Suprapubic skin (tissue), 4 donors: ENCODE measurements around the gene CEP85. TPM values are rescaled to one million over a fixed set of nuclear protein-coding genes. Genes with fewer than 3 reads are reported as not detected.

Experiments
- DNase-seq, 2 donors: peaks; one replicate each; pipeline ENCODE4 v3.0.0-alpha.2; 2019; ENCODE audit warnings: low spot score in 2 of 2
- H3K27ac ChIP-seq: fragments of 200-600 bp; sonication (generic); one replicate; pipeline ENCODE4 v1.5.1; 2019
- H3K27me3 ChIP-seq: fragments of 200-600 bp; sonication (generic); one replicate; pipeline ENCODE4 v1.5.1; 2019
- H3K36me3 ChIP-seq: fragments of 200-600 bp; sonication (generic); one replicate; pipeline ENCODE4 v1.5.1; 2019
- H3K4me1 ChIP-seq: fragments of 200-600 bp; sonication (generic); one replicate; pipeline ENCODE4 v1.5.1; 2019
- H3K4me3 ChIP-seq: fragments of 200-600 bp; sonication (generic); one replicate; pipeline ENCODE4 v1.5.1; 2019; ENCODE audit warnings: mild to moderate bottlenecking
- H3K9me3 ChIP-seq: fragments of 200-600 bp; sonication (generic); one replicate; pipeline ENCODE4 v1.5.1; 2019
- EP300 ChIP-seq: sonication (generic); formaldehyde crosslinking; IDR thresholded peaks from one replicate; pipeline ENCODE4 v1.6.1; 2017; ENCODE audit warnings: antibody characterized with exemption
- POLR2A ChIP-seq, 2 donors: fragments of 450-650 bp; IDR thresholded peaks; one replicate each; pipeline ENCODE4 v1.6.1; 2017; ENCODE audit warnings: antibody characterized with exemption in 2 of 2, mild to moderate bottlenecking in 2 of 2, moderate library complexity in 2 of 2
- POLR2AphosphoS5 ChIP-seq, 3 donors: sonication (generic); formaldehyde crosslinking; IDR thresholded peaks; one replicate each; pipeline ENCODE4 v1.6.1; 2017; ENCODE audit warnings: antibody characterized with exemption in 3 of 3
- WGBS: methylation state at CpG from one replicate; pipeline ENCODE4 v1.1.5; 2018; 5-methylcytosine and 5-hydroxymethylcytosine counted together
- total RNA-seq, 4 donors: library from RNA; depleted of rRNA; stranded (reverse); fragments of >200 nt; gene quantifications; one replicate each; pipeline ENCODE4 v1.1.0, GENCODE V29; 2016
- TF ChIP-seq, protein P1 (sequence below), 2 donors: fragments of 200-600 bp in 1 of 2; fragments of 450-650 bp in 1 of 2; sonication (generic) in 1 of 2; IDR thresholded peaks; one replicate each; pipeline ENCODE4 v1.5.1; 2016 to 2019; ENCODE audit warnings: antibody characterized with exemption in 2 of 2, mild to moderate bottlenecking in 1 of 2, moderate library complexity in 1 of 2

Gene CEP85
- total RNA-seq, 4 donors from 2014 or later: 18.2 to 27.8 (median 18.7) TPM

DNA sequence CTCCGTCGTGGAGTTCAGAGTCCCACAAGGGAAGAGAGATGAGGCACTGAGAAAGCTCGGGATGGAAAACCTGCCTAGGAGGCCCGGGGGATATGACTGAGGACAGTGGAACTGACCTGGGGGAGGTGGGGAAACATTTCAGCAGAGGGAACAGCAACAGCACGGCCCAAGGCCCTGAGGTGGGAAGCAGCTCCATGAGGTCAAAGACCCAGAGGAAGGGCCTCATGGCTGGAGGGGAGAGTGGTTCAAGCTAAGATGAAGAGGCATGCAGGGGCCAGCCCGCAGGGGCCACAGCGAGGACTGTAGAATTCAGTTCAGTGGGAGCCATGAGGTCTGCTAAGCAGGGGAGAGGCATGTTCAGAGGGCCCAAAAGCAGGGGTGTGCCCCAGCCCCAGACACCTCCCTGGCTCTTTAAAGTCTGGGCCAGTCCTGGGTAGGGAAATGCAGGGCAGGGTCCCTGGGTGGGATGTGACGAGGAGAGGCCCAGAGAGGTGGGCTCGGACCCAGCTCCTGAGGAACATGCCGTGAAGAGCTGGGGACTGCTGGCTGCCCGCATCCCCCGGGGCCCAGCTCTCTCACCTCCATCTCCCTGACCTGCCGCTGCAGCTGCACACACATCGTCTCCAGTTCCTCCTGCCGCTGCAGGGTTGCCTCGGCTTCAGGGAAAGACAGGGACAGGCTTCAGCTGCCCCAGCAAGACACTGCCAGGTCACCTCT is 62.5 kb downstream of the CEP85 start:
- Histone ChIP-seq H3K4me3 (no peak overlapping the region), H3K36me3 (peaks cover 4% of the 10 kb centered on the region), H3K27ac (no peak overlapping the region), H3K4me1 (peaks cover 5% of the 10 kb centered on the region), H3K9me3 (no peaks in the 10 kb centered on the region), H3K27me3 (no peaks in the 10 kb centered on the region)
- TF ChIP-seq EP300 (no peak), POLR2A (IDR thresholded peaks at IDR 0.05) (no peak), POLR2AphosphoS5 (IDR thresholded peaks at IDR 0.05) (no peak)
- TF ChIP-seq, protein P1, sequence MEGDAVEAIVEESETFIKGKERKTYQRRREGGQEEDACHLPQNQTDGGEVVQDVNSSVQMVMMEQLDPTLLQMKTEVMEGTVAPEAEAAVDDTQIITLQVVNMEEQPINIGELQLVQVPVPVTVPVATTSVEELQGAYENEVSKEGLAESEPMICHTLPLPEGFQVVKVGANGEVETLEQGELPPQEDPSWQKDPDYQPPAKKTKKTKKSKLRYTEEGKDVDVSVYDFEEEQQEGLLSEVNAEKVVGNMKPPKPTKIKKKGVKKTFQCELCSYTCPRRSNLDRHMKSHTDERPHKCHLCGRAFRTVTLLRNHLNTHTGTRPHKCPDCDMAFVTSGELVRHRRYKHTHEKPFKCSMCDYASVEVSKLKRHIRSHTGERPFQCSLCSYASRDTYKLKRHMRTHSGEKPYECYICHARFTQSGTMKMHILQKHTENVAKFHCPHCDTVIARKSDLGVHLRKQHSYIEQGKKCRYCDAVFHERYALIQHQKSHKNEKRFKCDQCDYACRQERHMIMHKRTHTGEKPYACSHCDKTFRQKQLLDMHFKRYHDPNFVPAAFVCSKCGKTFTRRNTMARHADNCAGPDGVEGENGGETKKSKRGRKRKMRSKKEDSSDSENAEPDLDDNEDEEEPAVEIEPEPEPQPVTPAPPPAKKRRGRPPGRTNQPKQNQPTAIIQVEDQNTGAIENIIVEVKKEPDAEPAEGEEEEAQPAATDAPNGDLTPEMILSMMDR (IDR thresholded peaks at IDR 0.05): no peak
- 85% methylated on average over 14 of the region's 16 CpGs for WGBS
- no peak for DNase-seq

DNA sequence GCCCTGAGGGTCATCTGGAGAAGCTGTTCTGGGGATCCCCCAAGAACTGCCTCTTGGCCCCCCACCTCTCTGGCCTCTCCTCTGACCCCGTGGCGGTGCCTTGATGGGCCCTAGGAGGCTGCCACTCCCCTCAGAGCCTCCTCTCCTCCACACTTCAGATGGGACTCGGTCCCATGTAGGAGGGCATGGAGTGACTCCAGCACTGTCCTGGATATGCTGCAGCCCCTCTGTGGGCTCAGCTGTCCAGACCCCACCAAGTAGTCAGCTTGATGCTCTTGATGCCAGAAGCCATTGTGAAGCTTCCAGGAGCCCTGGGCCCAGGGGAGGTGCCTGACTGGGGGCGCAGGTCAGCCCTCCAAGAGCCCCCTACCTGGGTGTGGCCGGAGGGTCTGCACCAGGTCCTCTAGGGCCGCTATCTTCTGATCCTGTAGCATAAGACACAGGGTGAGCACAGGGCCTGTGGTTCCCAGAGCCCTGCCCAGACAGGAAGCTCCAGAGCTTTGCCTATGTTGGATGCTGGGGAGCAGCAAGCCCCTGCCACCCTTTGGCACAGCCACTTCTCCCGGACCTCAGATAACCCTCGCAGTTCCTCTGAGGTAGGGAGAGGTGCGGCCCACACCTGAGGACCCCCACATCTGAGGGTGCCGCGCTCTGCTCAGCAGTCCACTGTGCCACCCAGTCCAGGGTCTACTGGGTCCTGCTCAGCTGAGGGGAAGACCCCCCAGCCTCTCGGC is 63.2 kb downstream of the CEP85 start:
- H3K4me1 ChIP-seq: peaks cover 3% of the 10 kb centered on the region
- DNase-seq: no peak
- H3K4me3 ChIP-seq: no peak overlapping the region
- no peaks in the 10 kb centered on the region for H3K27me3 ChIP-seq
- H3K27ac ChIP-seq: no peak overlapping the region
- H3K9me3 ChIP-seq: no peaks in the 10 kb centered on the region
- WGBS: 97% methylated on average over 8 of the region's 12 CpGs
- peaks cover 4% of the 10 kb centered on the region for H3K36me3 ChIP-seq
- TF ChIP-seq POLR2AphosphoS5 (IDR thresholded peaks at IDR 0.05) (no peak), POLR2A (IDR thresholded peaks at IDR 0.05) (no peak), EP300 (no peak)
- TF ChIP-seq, protein P1 (IDR thresholded peaks at IDR 0.05): no peak

DNA sequence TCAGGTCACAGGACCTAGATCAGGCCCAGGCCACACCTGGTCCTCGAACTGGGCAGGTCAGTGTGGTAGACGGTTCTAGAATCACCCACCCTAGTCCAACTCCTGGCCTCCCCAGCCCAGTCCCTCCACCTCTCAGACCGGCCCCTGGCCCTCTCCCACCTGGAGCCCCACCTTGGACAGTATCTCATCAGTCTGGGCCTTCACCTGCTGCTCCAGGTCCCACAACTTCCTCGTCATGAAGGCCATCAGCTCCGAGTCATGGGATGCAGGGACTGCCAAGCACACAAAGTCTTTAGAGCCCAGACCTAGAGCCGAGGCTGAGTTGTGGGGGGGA is 63.8 kb downstream of the CEP85 start:
- Histone ChIP-seq H3K36me3 (peaks cover 4% of the 10 kb centered on the region), H3K27me3 (no peaks in the 10 kb centered on the region), H3K4me1 (peaks cover 3% of the 10 kb centered on the region), H3K27ac (no peak overlapping the region), H3K4me3 (no peak overlapping the region), H3K9me3 (no peaks in the 10 kb centered on the region)
- TF ChIP-seq POLR2AphosphoS5 (IDR thresholded peaks at IDR 0.05) (no peak), EP300 (no peak), POLR2A (IDR thresholded peaks at IDR 0.05) (no peak)
- TF ChIP-seq, protein P1 (IDR thresholded peaks at IDR 0.05): no peak
- 86% methylated on average over 6 of the region's 6 CpGs for WGBS
- DNase-seq: no peak

DNA sequence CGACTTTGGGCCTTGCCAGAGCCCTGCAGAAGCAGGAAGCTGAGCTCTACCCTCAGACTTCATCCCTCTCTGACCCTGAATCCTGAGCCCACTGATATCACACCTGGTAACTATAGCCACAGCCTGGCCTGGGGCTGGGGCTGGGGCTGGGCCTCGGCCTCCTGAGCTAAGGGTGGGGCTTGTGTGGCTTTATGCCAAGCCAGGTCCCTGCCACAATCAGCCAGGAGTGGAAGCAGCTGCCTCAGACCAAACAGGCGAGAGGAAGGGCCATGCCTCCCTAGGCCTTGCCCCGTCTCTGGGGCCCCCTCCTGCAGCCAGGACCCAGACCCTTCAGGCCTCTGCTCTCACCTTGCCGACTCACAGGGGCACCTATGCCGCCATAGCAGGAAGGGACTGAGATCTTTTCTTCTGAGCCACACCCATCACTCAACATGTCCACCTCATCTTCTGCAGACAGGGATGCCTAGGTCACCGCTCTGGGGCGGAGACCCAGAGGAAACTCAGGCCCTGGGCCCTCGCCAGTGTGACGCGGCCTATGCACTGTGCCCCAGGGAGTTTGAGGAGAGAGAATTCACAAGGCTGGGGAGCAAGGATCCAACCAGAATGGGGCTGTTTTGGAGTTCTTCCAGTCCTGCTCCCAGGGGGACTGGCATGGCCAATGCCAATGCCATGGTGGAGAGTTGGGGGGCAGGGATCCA is 66.7 kb downstream of the CEP85 start:
- Histone ChIP-seq H3K36me3 (peaks cover 4% of the 10 kb centered on the region), H3K27me3 (no peaks in the 10 kb centered on the region), H3K27ac (no peak overlapping the region), H3K4me3 (no peak overlapping the region), H3K9me3 (no peaks in the 10 kb centered on the region), H3K4me1 (peaks cover 8% of the 10 kb centered on the region)
- no peak for DNase-seq
- TF ChIP-seq EP300 (no peak), POLR2AphosphoS5 (IDR thresholded peaks at IDR 0.05) (no peak), POLR2A (IDR thresholded peaks at IDR 0.05) (no peak)
- TF ChIP-seq, protein P1 (IDR thresholded peaks at IDR 0.05): no peak
- 79% methylated on average over 10 of the region's 11 CpGs for WGBS
